ENCODE data around the gene GAPVD1. TPM values are rescaled to one million over a fixed set of nuclear protein-coding genes. Genes with fewer than 3 reads are reported as not detected.
"Not testable (repeated sequence)": the region's sequence is repeated elsewhere in the genome, so short reads cannot be mapped to it uniquely, and the experiment has no call there.

GAPVD1 gene
- total RNA-seq, 2 experiments from 2014 or later, result 74.1 to 82.2 TPM

- ChIA-PET POLR2A (interaction anchor here (1.7 kb wide), 1 partner anchor 22 kb away, joined by 7 read pairs; the partner anchor contains the start of gene HSPA5), CTCF (interaction anchor here (0.6 kb wide), 1 partner anchor 262 kb away, joined by 3 read pairs; no protein-coding TSS in a partner anchor)
- no peak overlapping the region for H3K4me3 Mint-ChIP-seq
- peaks cover 59% of the 10 kb centered on the region for H3K36me3 Mint-ChIP-seq (ENCODE audit: low read depth)
- no peaks in the 10 kb centered on the region for H3K27me3 Mint-ChIP-seq
- H3K27me3 ChIP-seq (ENCODE audit: control insufficient read depth in 1 of 2, insufficient read depth in 2 of 2, low read length in 2 of 2), result no peaks in the 10 kb centered on the region
- H3K4me3 ChIP-seq (ENCODE audit: low read length), result no peak overlapping the region
- intact Hi-C loops (cut with DNase I, micrococcal nuclease), result no loop called here
- H3K4me1 ChIP-seq (ENCODE audit: insufficient read depth, low read length), result no peaks in the 10 kb centered on the region
- H3K9me3 ChIP-seq (ENCODE audit: control insufficient read depth in 1 of 2, insufficient read depth in 1 of 2, low read length in 2 of 2), result no peaks in the 10 kb centered on the region
- H3K27ac Mint-ChIP-seq, result no peak overlapping the region
- no peaks in the 10 kb centered on the region for H3K4me1 Mint-ChIP-seq (ENCODE audit: low read depth)
- DNase-seq, result no peak
- H3K27ac ChIP-seq (ENCODE audit: low read depth in 1 of 2, low read length in 2 of 2), result no peak overlapping the region
- no peak for TF ChIP-seq CTCF (IDR thresholded peaks at IDR 0.05)
- peaks cover 37% of the 10 kb centered on the region for H3K36me3 ChIP-seq (ENCODE audit: insufficient read depth, low read length)
- H3K9me3 Mint-ChIP-seq, result no peaks in the 10 kb centered on the region
- no peak for ATAC-seq (ENCODE audit: poor library complexity)
Measured at GRCh38 chr9:125218621-125219020, 43.0 kb upstream of the GAPVD1 start.

GRCh38 chr9:125224858-125225257, 36.8 kb upstream of the GAPVD1 start:
- peaks cover 43% of the 10 kb centered on the region for H3K36me3 Mint-ChIP-seq (ENCODE audit: low read depth)
- H3K9me3 Mint-ChIP-seq; H3K27ac ChIP-seq (ENCODE audit: low read depth in 1 of 2, low read length in 2 of 2); H3K27ac Mint-ChIP-seq; H3K4me1 ChIP-seq (ENCODE audit: insufficient read depth, low read length); intact Hi-C loops (cut with DNase I, micrococcal nuclease); H3K4me3 ChIP-seq (ENCODE audit: low read length); H3K4me3 Mint-ChIP-seq; POLR2A ChIA-PET; H3K27me3 Mint-ChIP-seq; ATAC-seq (ENCODE audit: poor library complexity); H3K4me1 Mint-ChIP-seq (ENCODE audit: low read depth); DNase-seq; H3K9me3 ChIP-seq (ENCODE audit: control insufficient read depth in 1 of 2, insufficient read depth in 1 of 2, low read length in 2 of 2); H3K27me3 ChIP-seq (ENCODE audit: control insufficient read depth in 1 of 2, insufficient read depth in 2 of 2, low read length in 2 of 2); CTCF ChIA-PET: not testable (repeated sequence)
- peaks cover 37% of the 10 kb centered on the region for H3K36me3 ChIP-seq (ENCODE audit: insufficient read depth, low read length)

GRCh38 chr9:125227761-125228160, 33.9 kb upstream of the GAPVD1 start:
- H3K27ac Mint-ChIP-seq, result no peak overlapping the region
- CTCF ChIA-PET, result no interaction called here
- no peak for ATAC-seq (ENCODE audit: poor library complexity)

More at GRCh38 chr9:125227761-125228160, 33.9 kb upstream of the GAPVD1 start:
- Histone ChIP-seq H3K36me3 (ENCODE audit: insufficient read depth, low read length) (peaks cover 29% of the 10 kb centered on the region), H3K27ac (ENCODE audit: low read depth in 1 of 2, low read length in 2 of 2) (no peak overlapping the region), H3K4me3 (ENCODE audit: low read length) (no peak overlapping the region), H3K9me3 (ENCODE audit: control insufficient read depth in 1 of 2, insufficient read depth in 1 of 2, low read length in 2 of 2) (no peaks in the 10 kb centered on the region), H3K27me3 (ENCODE audit: control insufficient read depth in 1 of 2, insufficient read depth in 2 of 2, low read length in 2 of 2) (no peaks in the 10 kb centered on the region), H3K4me1 (ENCODE audit: insufficient read depth, low read length) (no peaks in the 10 kb centered on the region)
- no peak for TF ChIP-seq CTCF (IDR thresholded peaks at IDR 0.05)
- intact Hi-C loops (cut with DNase I, micrococcal nuclease), result no loop called here
- Mint-ChIP-seq H3K4me1 (ENCODE audit: low read depth) (no peaks in the 10 kb centered on the region), H3K27me3 (no peaks in the 10 kb centered on the region), H3K36me3 (ENCODE audit: low read depth) (peaks cover 33% of the 10 kb centered on the region), H3K4me3 (no peak overlapping the region), H3K9me3 (no peaks in the 10 kb centered on the region)
- POLR2A ChIA-PET, result interaction anchor here (1.1 kb wide), 1 partner anchor 13 kb away, joined by 8 read pairs; the partner anchor contains the start of gene HSPA5
- DNase-seq, result no peak

All from CD4-positive, alpha-beta T cell (primary cell).